GM12878 (cell line): ENCODE results near the gene ZXDC. TPM values are rescaled to one million over a fixed set of nuclear protein-coding genes. Genes with fewer than 3 reads are reported as not detected.

Source experiments
- ATAC-seq: fragments of 200-7000 bp; cut with Tn5 transposase; 3 replicates; pipeline ENCODE4 v1.9.1; 2020; ENCODE audit warnings: mild to moderate bottlenecking, moderate library complexity
- BruUV-seq: library from RNA; stranded (reverse); fragments of 400-500 nt; replicated peaks from 2 replicates; lab custom pipeline; 2021; lab: Mats Ljungman, UMichigan
- CTCF ChIA-PET: fragments of 300-600 bp; sonication (Branson Sonifier 250); formaldehyde crosslinking; extraction: SDS; loops from one replicate; lab custom pipeline; 2021; ENCODE audit warnings: inconsistent platforms; lab: Yijun Ruan, JAX
- POLR2A ChIA-PET: fragments of 350-600 bp; formaldehyde crosslinking; extraction: SDS; loops from one replicate; lab custom pipeline; 2021; ENCODE audit warnings: inconsistent platforms; lab: Charles Lee
- RAD21 ChIA-PET: fragments of 300-600 bp; sonication (Branson Sonifier 250); formaldehyde crosslinking; loops from one replicate; lab custom pipeline; 2023; ENCODE audit warnings: antibody characterized with exemption; ENCODE audit not compliant: unreplicated experiment; lab: Charles Lee
- SMC1A ChIA-PET: fragments of 300-600 bp; sonication (Branson Sonifier 250); formaldehyde crosslinking; loops from one replicate; lab custom pipeline; 2023; ENCODE audit not compliant: unreplicated experiment, uncharacterized antibody; lab: Charles Lee
- DNase-seq: peaks from one replicate; pipeline ENCODE4 v3.0.0-alpha.2; 2011; ENCODE audit warnings: low read depth, low spot score
- FAIRE-seq: peaks from 3 replicates; lab custom pipeline; 2011; peaks lifted over from hg19 to GRCh38; lab: Jason Lieb, UNC
- H2AFZ ChIP-seq: 2 replicates; pipeline ENCODE4 v1.6.0; 2011; ENCODE audit warnings: low read depth, low read length, control low read depth; ENCODE audit not compliant: control insufficient read depth
- H3K27ac ChIP-seq: 2 replicates; pipeline ENCODE4 v1.5.1; 2011; ENCODE audit warnings: control low read depth; ENCODE audit not compliant: control insufficient read depth, insufficient read depth
- H3K27me3 ChIP-seq, 2 experiments: replicated peaks in 1 of 2; 2 replicates each; pipeline versions ENCODE4 v1.6.0 to v1.6.1; 2011; ENCODE audit warnings: low read length in 1 of 2; ENCODE audit not compliant: control insufficient read depth in 2 of 2, insufficient read depth in 2 of 2
- H3K36me3 ChIP-seq, 2 experiments: 2 replicates each; pipeline ENCODE4 v1.5.1; 2011; ENCODE audit warnings: low read length in 1 of 2; ENCODE audit not compliant: control insufficient read depth in 2 of 2, insufficient read depth in 2 of 2
- H3K4me1 ChIP-seq: 2 replicates; pipeline ENCODE4 v1.6.1; 2011; ENCODE audit warnings: mild to moderate bottlenecking, low read length, moderate library complexity, mixed read lengths; ENCODE audit not compliant: control insufficient read depth, insufficient read depth
- H3K4me2 ChIP-seq: 2 replicates; pipeline ENCODE4 v1.6.0; 2011; ENCODE audit warnings: control low read depth; ENCODE audit not compliant: control insufficient read depth, insufficient read depth
- H3K4me3 ChIP-seq: fragments of 200-600 bp; sonication (generic); 2 replicates; pipeline ENCODE4 v1.5.1; 2016
- H3K79me2 ChIP-seq: 2 replicates; pipeline ENCODE4 v1.6.0; 2011; ENCODE audit warnings: low read length; ENCODE audit not compliant: control insufficient read depth, insufficient read depth
- H3K9ac ChIP-seq: 2 replicates; pipeline ENCODE4 v1.8.0; 2011; ENCODE audit warnings: low read length, control low read depth, mixed read lengths; ENCODE audit not compliant: control insufficient read depth, insufficient read depth
- H3K9me3 ChIP-seq: replicated peaks from 3 replicates; pipeline ENCODE4 v1.5.1; 2011; ENCODE audit warnings: mild to moderate bottlenecking, low read length; ENCODE audit not compliant: control insufficient read depth, insufficient read depth
- H4K20me1 ChIP-seq: 2 replicates; pipeline ENCODE4 v1.6.0; 2011; ENCODE audit not compliant: control insufficient read depth, insufficient read depth
- CREB1 ChIP-seq: IDR thresholded peaks from 2 replicates; pipeline ENCODE4 v1.6.1; 2012; ENCODE audit warnings: low read depth, mild to moderate bottlenecking, inconsistent platforms
- EGR1 ChIP-seq, 2 experiments: IDR thresholded peaks; 1 replicate in 1 of 2; 2 replicates in 1 of 2; pipeline ENCODE4 v1.6.1; 2011 to 2012; ENCODE audit warnings: low read depth in 2 of 2, low read length in 2 of 2, borderline replicate concordance in 1 of 2, mild to moderate bottlenecking in 1 of 2, moderate library complexity in 1 of 2
- HDGF ChIP-seq: fragments of 450-650 bp; IDR thresholded peaks from 2 replicates; pipeline ENCODE4 v1.6.1; 2016; ENCODE audit warnings: antibody characterized with exemption
- SPI1 ChIP-seq: IDR thresholded peaks from 2 replicates; pipeline ENCODE4 v1.6.1; 2011; ENCODE audit warnings: low read depth, mild to moderate bottlenecking, low read length, moderate library complexity, borderline replicate concordance; ENCODE audit not compliant: insufficient read depth
- STAT1 ChIP-seq: fragments of 450-650 bp; conservative IDR thresholded peaks from 2 replicates; pipeline ENCODE4 v1.6.1; 2014; ENCODE audit warnings: antibody characterized with exemption, mild to moderate bottlenecking
- ZNF274 ChIP-seq: IDR thresholded peaks from one replicate; pipeline ENCODE4 v1.8.0; 2011; ENCODE audit not compliant: insufficient read length, insufficient read depth
- ZNF687 ChIP-seq: fragments of 450-650 bp; IDR thresholded peaks from 2 replicates; pipeline ENCODE4 v1.6.1; 2017; ENCODE audit warnings: mild to moderate bottlenecking, moderate library complexity
- WGBS: methylation state at CpG from one replicate; pipeline ENCODE4 v1.1.6; 2016; ENCODE audit warnings: low lambda C conversion rate; ENCODE audit not compliant: insufficient replicate concordance, insufficient coverage; ENCODE audit errors: missing lambda C conversion rate; 5-methylcytosine and 5-hydroxymethylcytosine counted together
- in situ Hi-C: fragments of 300-500 bp; cut with MboI; formaldehyde crosslinking; loops from 9 replicates; pipeline ENCODE4 v1.14.3; 2018; ENCODE audit warnings: mixed read lengths
- intact Hi-C: fragments of 100-400 bp; cut with micrococcal nuclease; formaldehyde crosslinking; loops from one replicate; pipeline ENCODE4 v1.14.2; 2022; ENCODE audit not compliant: unreplicated experiment
- polyA plus RNA-seq, 11 experiments: library from polyadenylated mRNA; depleted of rRNA in 4 of 11; unstranded in 6 of 11; stranded (reverse) in 5 of 11; fragments of >200 nt; fragmentation: Nextera tagmentation in 4 of 11; fragmentation: Illumina TruSeq in 1 of 11; extraction: Ambion mirVana in 4 of 11; extraction: Trizol in 1 of 11; gene quantifications; 1 replicate in 1 of 11; 2 replicates in 10 of 11; pipeline versions ENCODE4 v1.2.1 to v1.2.3, GENCODE V29; 2011 to 2016; ENCODE audit warnings: inconsistent platforms in 2 of 11, missing spikeins in 2 of 11, low read depth in 1 of 11
- total RNA-seq, 4 experiments: library from RNA; depleted of rRNA in 3 of 4; stranded (reverse); fragments of >200 nt in 3 of 4; fragmentation: Illumina TruSeq in 1 of 4; extraction: Trizol in 1 of 4; gene quantifications; 2 replicates each; pipeline versions ENCODE4 v1.2.1 to v1.2.3, GENCODE V29; 2013 to 2021

ZXDC gene
- total and polyA plus RNA-seq, 10 of the 15 experiments (the other 5 are each of a cell fraction or from before 2014, with no cell fraction given): 0.72 to 15.3 (median 8.5) TPM

DNA sequence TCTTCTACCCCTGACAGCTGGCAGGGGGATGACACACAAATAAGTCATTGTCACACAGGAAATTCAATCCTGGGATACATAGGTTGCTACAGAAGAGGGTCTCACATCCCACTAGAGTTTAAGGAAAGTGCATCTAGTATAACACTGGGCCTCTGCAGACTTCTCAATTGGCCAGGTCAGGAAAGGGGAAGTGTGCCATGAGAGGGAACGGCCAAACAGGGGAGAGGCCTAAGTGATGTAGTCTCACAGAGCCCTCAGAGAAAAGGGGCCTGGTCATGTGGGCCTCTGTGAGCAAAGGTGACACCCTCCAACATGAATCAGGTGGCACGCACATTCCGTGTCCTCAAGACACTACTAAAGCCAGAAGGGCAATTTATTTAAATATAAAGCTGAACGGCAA is 11.2 kb downstream of the ZXDC start:
- in situ Hi-C loops (no loop called here), intact Hi-C loops (no loop called here)
- Histone ChIP-seq H3K4me3 (no peak overlapping the region), H3K79me2 (no peaks in the 10 kb centered on the region), H3K36me3 (peaks cover 33 to 38% of the 10 kb centered on the region in 2 experiments), H3K9me3 (no peaks in the 10 kb centered on the region), H3K4me1 (no peaks in the 10 kb centered on the region), H3K4me2 (no peak overlapping the region), H4K20me1 (no peaks in the 10 kb centered on the region; the same call in 1 of the 2 replicates), H2AFZ (no peak overlapping the region), H3K9ac (no peak overlapping the region), H3K27ac (no peak overlapping the region), H3K27me3 (no peaks in the 10 kb centered on the region)
- WGBS: 76% methylated on average over 4 of the region's 4 CpGs
- BruUV-seq: no TSS peak
- TF ChIP-seq SPI1 (peak; percentile 89), STAT1 (no peak), ZNF687 (no peak), CREB1 (no peak), ZNF274 (no peak), HDGF (no peak), EGR1 (IDR thresholded peaks at IDR 0.05; ENCODE audit: borderline replicate concordance in 1 of 2, low read depth in 2 of 2, low read length in 2 of 2) (no peak)
- ATAC-seq (peak; percentile 72), DNase-seq (no peak), FAIRE-seq (no peak)
- POLR2A ChIA-PET: no interaction called here
- SMC1A ChIA-PET: no interaction called here
- CTCF ChIA-PET: no interaction called here
- RAD21 ChIA-PET: no interaction called here
